ENCODE measurements around the gene NIF3L1.

- TF ChIP-seq CTCF (IDR thresholded peaks at IDR 0.05 in 4 of 5, conservative IDR thresholded peaks at IDR 0.05 in 1 of 5) (no peak), POLR2A (IDR thresholded peaks at IDR 0.05) (no peak)
These were observed 24.5 kb downstream of the NIF3L1 start for GRCh38 chr2:200913654-200914053.
